ENCODE data around the gene PLXNA1.

DNA sequence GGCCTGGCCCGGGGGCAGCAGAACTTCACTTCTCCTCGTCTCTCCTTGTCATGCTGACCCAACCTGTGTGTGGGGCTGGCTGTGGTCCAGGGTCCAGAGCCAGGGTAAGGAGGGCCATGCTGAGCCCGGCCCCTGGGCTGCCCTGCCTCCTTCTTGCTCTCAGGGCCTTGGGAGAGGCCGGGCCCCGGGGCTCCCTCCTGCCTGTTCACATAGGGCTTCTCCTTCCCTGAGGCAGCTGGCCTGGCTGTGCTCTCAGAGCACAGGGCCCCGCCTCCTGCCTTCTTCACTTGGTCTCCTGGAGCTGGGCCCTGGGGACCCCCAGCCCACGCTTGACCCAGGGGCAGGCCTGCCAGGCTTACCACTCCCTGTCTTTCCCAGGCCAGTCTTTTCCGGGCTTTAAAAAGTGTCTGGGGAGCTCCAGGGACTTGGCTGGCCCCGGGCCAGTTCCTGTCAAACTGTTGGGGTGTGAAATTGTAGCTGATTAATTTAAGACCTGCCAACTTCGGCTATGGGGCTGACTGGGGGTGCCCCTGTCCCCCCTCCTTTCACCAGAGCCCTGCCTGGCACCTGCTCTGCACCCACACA, 11.8 kb downstream of the PLXNA1 start:
- TF ChIP-seq, protein P1, sequence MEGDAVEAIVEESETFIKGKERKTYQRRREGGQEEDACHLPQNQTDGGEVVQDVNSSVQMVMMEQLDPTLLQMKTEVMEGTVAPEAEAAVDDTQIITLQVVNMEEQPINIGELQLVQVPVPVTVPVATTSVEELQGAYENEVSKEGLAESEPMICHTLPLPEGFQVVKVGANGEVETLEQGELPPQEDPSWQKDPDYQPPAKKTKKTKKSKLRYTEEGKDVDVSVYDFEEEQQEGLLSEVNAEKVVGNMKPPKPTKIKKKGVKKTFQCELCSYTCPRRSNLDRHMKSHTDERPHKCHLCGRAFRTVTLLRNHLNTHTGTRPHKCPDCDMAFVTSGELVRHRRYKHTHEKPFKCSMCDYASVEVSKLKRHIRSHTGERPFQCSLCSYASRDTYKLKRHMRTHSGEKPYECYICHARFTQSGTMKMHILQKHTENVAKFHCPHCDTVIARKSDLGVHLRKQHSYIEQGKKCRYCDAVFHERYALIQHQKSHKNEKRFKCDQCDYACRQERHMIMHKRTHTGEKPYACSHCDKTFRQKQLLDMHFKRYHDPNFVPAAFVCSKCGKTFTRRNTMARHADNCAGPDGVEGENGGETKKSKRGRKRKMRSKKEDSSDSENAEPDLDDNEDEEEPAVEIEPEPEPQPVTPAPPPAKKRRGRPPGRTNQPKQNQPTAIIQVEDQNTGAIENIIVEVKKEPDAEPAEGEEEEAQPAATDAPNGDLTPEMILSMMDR (IDR thresholded peaks at IDR 0.05; ENCODE audit: insufficient read depth, low read length, poor library complexity, severe bottlenecking) = no peak
- no peak for TF ChIP-seq EZH2phosphoT487 (conservative IDR thresholded peaks at IDR 0.05; ENCODE audit: low read length)

Measured in SU-DHL-6 (cell line).